Stimulated activated CD8-positive, alpha-beta memory T cell treated with anti-CD3 and anti-CD28 coated beads, Interleukin-7, amount 100 ng/mL, for 1 hour (primary cell): ENCODE results near the gene LTBP3.

Experiments used
- DNase-seq, 2 donors: peaks; one replicate each; pipeline ENCODE4 v3.0.0-alpha.2; 2020; ENCODE audit warnings: low read depth in 2 of 2

The LTBP3 gene

DNA sequence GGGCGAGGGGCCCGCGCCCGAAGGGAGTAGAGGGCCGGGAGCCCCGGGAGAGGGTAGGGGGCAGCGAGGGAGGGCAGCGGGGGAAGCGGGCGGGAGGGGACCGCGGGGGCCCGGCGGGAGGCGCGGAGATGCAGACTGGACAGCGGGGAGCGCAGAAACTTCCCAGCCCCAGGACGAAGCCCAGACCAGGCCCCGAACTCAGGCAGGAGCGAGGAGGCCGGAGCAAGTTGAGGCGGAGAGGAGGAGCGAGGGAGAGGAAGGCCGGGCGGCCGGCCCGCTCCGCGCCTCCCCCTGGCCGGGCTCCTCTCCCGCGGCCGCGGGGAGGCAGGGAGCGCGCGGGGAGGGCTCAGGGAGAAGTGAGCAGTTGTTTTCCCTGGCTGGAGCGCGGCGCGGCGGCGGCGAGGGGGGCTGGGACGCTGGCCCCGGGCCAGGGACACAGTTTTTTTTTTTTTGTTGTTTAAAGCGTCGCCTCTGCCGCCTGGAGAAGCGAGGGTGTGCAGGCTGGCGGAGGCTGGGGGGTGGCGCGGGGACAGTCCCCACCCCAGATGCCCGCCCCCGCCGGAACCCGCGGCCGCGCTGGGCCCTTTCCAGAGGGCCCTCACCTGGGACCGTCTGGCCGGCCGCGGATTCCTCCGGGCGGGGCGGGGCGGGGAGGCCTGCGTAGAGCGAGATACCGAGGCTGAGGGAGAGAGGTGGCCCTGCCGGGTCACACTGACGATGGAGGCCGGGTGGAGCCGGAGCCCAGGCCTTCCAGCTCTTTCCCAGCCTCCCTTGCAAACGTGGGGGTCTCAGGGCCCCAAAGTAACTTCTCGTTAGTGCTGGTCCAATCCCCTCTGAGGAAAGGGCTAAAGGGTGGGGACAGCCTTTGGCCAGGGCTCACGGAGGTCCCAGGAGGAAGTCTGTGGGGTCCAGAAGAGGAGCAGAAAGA lies at the start of gene LTBP3:
Gene LTBP3 (minus strand): TSS at position 358 of the 928 bp plus-strand sequence. CDS start 400 bp downstream, outside the sequence.
- no peak for DNase-seq

GRCh38 chr11:65606876-65607613 lies 48.9 kb upstream of the LTBP3 start:
- DNase-seq: no peak

DNA sequence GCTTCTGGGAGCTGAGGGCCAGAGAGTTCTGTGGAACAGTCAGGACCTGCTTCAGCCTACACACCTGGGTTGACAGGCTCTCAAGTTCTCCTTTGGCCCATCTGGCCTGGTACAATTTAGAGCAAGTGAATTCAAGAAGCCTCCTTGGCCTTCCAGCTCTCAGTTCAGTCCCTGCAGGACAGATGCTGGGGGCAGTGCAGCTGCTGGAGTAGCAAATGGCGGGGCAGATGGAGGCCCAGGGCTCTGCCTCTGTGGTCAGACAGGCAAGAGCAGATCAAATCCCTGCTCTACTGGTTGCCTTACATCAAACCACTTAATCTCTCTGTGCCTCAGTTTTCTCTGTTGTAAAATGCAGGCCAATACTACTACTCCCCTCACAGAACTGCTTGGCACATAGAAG lies 46.1 kb upstream of the LTBP3 start:
- DNase-seq: no peak

DNA sequence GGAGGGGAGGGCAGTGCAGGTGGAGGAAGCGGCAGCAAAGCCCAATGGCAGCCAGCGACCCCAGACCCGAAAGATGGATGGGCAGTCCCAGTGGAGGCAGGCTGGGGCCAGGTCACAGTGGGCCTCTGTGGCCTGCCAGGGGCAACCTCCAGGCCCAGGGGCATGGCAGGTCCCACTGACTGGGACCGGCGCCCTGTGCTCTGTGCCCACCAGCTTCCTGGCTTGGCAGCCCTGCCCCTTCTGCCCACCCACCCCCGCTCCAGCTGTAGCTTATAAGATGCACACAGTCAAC lies 41.7 kb upstream of the LTBP3 start:
- DNase-seq: no peak

DNA sequence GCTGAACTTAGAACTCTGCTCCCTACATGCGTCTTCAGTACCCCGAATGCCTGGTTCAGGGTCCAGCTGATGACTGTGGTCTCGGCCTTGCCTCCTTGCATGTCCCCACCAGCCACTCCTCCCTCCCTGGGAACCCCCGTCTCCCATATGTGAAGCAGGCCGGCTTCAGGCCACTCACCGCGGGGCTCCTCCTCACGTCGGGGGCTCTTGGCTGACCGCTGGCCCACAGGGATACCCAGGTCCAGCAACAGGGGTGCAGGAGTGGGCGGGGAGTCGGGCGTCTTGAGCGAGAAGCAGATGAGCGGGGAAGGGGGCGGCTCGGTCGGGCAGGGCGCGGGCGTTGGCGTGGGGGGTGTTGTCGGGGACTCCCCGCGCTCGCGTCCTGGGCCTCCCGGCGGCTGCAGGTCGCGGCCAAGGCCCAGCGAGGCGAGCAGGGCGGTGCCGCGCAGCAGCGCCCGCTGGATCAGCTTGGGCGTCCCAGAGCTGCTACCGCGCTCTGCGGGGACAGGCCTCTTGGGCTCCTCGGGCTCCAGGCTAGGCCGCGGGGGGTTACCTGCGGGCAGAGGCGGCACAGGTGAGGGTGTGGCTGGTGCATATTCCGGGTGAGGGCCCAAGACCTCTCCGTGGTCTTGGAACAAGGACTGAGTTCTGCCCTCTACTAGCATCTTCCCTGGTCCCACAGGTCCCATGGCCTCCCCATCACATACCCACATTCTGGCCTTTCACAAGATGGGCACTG lies 41.2 kb upstream of the LTBP3 start:
- no peak for DNase-seq

- DNase-seq: no peak
Observed at GRCh38 chr11:65598258-65598699, 40.1 kb upstream of the LTBP3 start.

DNA sequence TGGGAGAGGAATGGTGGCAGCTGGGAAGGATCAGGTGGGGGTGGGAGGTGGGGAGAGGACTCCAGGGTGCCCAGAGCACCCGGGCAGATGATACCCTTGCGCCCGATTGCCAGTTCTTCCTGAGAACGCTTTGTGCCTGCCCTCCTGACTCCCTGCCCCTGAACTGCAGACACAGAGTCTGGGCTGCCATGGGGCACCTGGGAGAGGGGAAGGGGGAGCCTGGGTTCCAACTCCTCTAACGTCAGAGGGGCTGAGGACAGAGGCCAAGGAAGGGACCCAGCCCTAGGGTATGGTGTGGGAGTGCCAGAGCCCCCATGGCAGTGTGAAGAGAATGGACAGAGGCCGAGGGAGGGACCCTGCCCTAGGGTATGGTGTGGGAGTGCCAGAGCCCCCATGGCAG lies 38.4 kb upstream of the LTBP3 start:
- no peak for DNase-seq

GRCh38 chr11:65595543-65596281 lies 37.6 kb upstream of the LTBP3 start, which contains the start of gene KCNK7:
Gene KCNK7 (minus strand): TSS chr11:65595800. CDS start chr11:65595772, 28 bp downstream.
- no peak for DNase-seq

GRCh38 chr11:65595131-65595530 lies 37.0 kb upstream of the LTBP3 start:
- no peak for DNase-seq

DNA sequence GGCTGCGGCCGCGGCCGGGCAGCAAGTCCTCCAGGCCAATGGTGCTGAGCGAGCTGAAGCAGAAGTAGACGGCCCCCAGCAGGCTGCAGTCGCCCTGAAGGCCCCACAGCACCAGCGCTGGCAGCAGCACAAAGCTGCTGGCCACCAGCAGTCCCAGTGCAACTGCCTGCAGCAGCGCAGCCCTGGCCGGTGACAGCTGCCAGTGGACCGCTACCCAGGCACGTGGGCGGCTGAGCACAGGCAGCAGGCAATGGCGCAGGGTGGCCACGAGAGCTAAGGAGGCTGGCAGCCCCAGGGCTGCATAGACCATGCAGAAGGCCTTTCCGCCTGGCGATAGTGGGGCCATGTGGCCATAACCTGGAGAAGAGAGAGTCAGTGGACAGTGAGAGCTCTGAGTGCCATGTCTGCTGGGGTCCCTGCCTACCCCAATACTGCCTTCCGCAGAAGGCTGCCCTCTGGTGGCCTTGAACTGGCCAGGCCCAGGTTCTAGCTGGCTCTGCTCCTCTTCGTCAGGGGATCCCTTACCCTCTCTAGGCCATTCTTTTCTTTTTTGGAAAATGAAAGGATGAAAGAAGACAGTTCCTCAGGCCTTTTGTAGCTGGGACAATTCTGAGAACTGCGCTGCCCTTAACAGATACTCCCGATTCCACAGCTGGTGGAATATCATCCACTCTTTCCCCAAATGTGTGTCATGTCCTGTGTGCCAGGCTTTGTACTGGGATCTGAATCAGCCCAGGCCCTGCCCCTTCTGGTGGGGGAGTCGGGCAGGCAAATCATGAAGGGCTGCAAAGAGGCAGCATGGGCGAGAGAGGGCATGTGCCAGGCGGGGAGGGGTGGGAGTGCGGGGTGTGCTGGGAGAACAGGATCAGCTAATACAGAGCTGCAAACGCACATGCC lies 35.6 kb upstream of the LTBP3 start:
- DNase-seq: no peak

GRCh38 chr11:65592858-65593517 lies 34.8 kb upstream of the LTBP3 start:
- no peak for DNase-seq

DNA sequence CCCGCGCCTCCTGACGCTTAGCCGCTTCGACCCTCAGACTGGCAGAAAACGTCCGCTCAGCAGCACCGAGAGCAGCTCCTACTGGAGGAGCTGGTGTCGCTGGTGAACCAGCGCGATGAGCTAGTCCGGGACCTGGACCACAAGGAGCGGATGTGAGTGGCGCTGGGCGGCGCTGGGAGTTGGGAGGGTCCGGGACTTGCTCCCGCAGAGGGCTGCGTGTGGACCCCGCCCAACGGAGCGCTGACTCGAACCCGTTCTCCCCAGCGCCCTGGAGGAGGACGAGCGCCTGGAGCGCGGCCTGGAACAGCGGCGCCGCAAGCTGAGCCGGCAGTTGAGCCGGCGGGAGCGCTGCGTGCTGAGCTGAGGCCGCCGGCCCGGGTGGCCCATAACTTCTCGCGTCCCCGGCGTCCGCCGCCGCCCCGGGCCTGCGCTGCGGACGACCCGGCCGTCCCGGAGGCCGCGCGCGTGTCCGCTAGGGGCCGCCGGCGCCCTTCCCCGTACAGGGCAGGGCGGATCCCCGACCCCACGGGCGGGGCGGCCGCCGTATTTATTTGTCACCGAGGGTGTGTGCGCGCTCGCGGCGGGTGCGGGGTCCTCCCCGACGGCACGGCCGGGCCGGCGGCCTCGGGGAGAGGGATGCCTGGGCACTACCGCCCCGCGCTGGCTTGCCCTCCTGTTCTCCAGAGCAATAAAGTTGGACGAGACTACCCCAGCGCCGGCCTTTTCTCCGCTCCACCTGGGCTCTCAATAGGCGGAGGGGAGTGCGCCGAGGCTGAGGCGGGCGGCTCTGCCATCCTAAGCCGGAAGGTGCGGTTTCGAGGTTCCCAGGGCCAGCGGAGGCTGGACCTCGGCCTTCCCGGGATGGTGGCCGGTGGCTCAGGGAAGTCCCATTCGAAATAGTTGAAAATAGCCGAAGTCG lies 34.0 kb upstream of the LTBP3 start:
- DNase-seq: no peak

- DNase-seq: no peak
Observed at GRCh38 chr11:65590240-65590738, 32.1 kb upstream of the LTBP3 start.

DNA sequence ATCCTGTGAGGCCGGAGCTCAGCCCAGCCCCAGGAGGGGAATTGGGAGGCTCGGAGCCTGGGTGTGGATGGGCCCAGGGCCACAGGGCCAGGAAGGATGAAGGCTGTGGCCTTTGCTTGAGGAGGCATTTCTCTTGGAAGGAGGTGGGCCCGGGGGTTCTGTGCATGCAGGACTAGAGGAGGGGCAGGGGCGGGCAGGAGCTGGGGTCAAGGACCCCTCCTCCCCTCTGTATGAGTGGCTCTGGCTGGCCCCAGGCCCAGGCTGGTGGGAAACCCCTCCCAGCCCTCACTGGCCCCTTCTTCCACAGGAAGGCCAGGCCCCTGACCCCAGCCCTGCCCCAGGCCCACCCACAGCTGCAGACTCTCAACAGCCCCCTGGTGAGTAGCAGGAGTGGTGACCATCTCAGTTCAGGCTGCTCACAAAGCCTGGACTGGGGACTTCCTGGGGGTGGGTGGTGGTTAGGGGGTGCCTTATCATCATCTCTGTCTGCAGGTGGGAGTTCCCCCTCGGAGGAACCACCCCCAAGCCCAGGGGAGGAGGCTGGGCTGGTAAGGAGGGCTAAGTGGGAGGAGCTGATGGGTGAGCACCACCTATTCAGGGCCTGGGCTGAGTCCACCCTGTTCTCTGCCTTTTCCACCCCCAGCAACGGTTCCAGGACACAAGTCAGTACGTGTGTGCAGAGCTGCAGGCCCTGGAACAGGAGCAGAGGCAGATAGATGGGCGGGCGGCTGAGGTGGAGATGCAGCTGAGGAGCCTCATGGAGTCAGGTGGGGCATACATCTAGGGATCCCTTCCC lies 31.5 kb upstream of the LTBP3 start:
- DNase-seq: no peak

- peak in 1 of 2 donors; percentile 52 for DNase-seq
Observed at GRCh38 chr11:65588199-65589054, 30.3 kb upstream of the LTBP3 start.

- DNase-seq: no peak
Observed at GRCh38 chr11:65586676-65587075, 28.5 kb upstream of the LTBP3 start.

- DNase-seq: no peak
Observed at GRCh38 chr11:65586247-65586630, 28.1 kb upstream of the LTBP3 start.
